Measurements from ENCODE around the gene PSENEN.

PSENEN gene

GRCh38 chr19:35745328-35746086, at the start of gene PSENEN, which contains the start of gene U2AF1L4:
PSENEN (plus strand) TSS chr19:35745651; CDS start chr19:35745931, 280 bp downstream.
U2AF1L4 (minus strand) TSS chr19:35745418; CDS start chr19:35745391, 27 bp downstream.
- DNase-seq: peak; percentile 99 to 100

DNA sequence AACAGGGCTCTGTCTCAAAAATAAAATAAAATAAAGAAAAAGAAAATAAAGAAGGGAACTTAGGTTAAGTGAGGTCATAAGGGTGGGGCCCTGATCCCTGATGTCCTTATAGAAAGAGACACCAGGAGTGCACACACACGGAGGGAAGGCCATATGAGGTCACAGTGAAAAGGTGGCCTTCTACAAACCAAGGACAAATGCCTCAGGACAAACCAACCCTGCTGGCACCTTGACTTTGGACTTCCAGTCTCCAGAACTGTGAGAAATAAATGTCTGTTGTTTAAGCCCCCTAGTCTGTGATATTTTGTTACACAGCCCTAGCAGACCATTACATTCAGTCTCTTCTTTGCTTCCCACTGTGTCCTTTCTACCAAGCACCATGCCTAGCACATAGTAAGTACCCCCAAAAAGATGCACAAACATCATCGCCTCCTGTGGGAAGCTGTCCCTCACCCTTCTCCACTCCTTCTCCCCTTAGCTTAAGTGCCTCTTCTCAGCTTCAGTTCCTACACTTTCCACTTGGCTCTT, 49.5 kb upstream of the PSENEN start:
- DNase-seq: no peak

GRCh38 chr19:35696835-35697234, 48.6 kb upstream of the PSENEN start:
- DNase-seq: no peak

- peak; percentile 99 to 100 for DNase-seq
These were observed 43.0 kb upstream of the PSENEN start for GRCh38 chr19:35702223-35703012.

DNA sequence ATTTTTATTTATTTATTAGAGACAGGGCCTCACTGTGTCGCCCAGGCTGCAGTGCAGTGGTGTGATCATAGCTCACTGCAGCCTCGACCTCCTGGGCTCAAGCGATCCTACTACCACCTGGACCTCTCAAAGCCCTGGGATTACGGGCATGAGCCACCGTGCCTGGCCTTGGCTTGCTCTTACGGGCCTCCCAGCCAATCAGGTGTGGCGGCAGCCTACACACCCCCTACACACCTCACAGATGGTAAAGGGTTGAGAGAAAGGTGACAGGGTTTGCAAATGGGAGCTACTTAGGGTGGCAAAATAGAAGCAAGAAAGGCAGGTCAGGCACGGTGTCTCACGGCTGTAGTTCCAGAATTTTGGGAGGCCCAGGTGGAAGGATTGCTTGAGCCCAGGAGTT, 42.1 kb upstream of the PSENEN start:
- DNase-seq: peak in 1 of 2 experiments; percentile 28

DNA sequence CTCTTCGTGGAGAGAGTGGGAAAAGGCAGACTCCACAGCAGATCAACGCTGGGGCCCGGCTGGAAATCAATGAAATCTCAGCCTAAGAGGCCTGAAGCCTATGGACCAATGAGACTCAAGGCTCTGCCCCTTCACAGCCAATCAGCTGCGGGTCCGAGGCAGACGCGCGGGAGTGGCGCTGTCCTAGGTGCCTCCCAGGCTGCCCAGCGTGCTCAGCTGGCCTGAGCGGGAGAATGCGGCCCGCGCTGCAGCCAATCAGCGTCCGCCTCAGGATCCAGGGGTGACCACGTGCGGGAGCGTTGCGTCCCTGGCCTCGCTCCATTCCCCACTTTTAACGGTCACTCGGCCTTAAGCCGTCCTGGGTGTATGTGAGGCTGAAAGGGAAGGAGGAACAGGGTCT, 41.2 kb upstream of the PSENEN start, which contains the start of gene ZBTB32:
ZBTB32 (plus strand) TSS at position 341 of the 400 bp plus-strand sequence. CDS start 10,069 bp downstream, outside the sequence.
- DNase-seq: no peak

- DNase-seq: no peak
These were observed 37.1 kb upstream of the PSENEN start for GRCh38 chr19:35708391-35708790.

DNA sequence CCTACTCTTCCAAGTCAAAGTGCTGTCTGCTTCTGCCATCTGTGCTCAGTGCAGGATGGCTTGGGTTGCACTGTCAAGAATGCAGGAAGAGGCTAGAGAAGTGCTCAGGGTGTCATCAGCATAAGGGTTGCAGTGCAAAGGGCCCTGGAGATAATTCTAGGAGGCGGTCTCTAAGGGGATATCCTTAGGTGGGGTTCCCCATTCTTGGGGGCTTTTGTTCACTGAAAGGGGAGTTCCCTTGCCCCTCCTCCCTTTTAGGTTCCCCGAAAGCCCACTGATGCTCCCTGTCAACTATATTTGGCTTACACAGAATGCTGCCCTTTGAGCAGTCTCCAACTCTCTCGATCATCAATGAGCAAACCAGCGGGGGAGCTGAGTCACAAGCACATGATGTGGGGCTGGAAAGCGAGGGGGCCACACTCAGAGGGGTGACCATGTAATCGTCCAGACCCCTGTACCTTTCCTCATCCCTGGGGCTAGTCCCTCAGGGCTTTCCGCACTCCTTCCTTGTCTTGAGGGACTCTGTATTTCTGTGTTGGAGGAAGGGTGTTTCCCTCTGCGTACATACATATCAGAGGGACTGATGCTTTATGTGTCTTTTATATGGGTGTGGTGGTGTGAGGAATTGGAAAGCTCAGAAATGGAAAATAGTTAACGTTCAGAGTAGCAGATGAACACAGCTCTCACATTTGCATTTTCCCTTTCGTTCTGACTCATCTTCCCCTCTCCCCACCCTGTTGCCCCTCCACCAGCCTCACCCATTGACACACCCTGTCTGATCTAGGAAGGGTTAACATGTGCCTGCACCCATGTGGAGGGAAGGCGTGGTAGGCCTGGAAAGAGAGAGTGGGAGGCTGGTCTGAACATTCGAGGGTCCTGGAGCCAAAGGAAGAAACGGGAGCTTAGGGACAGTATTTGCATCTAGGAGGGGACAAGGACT, 34.4 kb upstream of the PSENEN start:
- DNase-seq: no peak

DNA sequence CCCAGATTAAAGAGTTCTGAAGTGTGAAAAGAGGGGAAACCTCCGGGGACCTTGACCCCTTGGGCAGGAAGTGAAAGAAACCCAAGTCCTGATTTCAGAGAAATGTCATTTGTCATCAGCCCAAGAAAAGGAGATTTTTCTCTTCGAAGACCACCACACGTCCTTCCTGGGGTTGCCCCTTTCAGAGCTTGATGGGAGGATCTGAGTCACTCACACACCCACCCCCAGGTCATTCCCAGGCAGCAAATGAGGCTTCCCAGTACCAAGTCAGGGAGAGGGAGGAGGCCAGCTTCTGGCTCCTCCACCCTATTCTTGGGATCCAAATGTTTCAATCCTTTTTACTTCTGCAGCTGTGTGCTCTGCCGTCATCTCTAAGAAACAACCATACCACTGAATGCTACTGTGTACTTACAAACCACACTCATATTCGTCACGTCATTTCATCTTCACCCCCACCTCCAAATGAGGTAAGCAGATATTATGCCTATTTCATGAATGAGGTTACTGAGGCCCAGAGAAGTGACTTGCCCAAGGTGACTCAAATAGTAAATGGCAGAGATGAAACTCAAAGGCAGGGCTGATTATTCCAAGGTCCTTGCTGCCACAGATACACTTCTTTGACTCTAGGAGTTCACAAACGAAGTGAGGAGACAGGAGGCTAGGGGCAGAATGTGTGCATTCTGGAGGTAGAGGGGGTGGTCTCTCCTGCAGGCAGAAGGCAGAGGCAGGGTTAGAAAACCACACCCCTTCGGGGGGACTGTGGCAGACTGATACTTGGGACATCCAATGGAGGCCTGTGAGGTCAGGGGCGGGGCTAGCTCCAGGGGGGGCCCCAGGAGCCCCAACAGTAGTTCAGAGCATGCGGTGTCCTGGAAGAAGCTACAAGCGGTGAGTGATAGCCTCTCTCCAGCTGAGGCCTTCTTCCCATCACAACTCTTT, 32.6 kb upstream of the PSENEN start:
- DNase-seq: no peak

DNA sequence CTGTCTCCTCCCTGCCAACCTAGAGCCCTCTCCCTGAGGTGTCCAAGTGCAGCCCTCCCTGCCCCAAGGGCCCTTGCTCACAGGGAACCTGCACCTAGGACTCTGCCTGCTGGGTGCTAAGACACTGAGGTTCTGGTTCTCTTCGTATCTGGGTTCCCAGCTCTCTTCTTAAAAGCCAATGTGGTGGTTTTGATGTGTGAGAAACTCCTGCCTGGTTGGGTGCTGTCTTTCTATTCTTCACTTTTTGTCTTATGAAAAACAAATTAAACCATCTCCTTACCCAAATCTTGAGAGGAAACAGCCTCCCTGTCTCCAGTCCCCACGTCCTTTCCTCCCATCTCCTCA, 32.0 kb upstream of the PSENEN start:
- DNase-seq: no peak

DNA sequence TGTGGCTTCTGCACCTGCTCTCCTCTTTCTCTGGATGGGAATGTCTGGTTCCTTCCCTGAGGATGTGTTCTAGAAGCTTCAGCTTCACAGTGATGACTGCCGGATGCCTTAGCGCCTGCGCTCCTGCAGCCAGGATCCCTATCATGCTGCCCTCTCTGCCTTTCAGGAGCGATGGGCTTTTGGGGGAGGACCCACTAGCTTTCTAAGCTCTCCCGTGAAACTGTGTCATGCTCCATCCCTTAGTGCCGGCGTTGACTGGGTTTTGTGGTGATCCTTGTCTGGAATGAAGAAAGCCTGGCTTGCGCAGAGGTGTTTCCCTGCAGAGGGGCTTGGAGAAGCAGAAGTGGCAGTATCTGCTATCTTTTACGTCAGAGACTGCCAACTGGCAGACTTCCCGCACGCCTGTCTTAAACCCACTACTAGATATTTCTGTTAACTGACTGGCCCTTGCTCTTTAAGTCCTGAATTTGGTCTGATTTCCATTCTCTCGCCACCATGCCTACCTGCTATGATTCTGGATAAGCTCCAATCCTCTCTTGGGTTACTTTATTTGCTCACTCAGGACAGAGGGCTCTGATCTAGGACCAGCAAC, 31.5 kb upstream of the PSENEN start:
- DNase-seq: no peak

DNA sequence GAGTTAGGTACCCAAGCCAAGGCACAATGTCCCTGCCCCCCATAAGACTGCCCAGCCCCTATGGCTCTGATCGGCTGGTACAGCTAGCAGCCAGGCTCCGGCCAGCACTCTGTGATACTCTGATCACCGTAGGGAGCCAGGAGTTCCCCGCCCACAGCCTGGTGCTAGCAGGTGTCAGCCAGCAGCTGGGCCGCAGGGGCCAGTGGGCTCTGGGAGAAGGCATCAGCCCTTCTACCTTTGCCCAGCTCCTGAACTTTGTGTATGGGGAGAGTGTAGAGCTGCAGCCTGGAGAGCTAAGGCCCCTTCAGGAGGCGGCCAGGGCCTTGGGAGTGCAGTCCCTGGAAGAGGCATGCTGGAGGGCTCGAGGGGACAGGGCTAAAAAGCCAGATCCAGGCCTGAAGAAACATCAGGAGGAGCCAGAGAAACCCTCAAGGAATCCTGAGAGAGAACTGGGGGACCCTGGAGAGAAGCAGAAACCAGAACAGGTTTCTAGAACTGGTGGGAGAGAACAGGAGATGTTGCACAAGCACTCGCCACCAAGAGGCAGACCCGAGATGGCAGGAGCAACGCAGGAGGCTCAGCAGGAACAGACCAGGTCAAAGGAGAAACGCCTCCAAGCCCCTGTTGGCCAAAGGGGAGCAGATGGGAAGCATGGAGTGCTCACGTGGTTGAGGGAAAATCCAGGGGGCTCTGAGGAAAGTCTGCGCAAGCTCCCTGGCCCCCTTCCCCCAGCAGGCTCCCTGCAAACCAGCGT, 30.7 kb upstream of the PSENEN start:
- DNase-seq: peak in 1 of 2 experiments; percentile 21

- no peak for DNase-seq
These were observed 30.1 kb upstream of the PSENEN start for GRCh38 chr19:35715355-35715809.

DNA sequence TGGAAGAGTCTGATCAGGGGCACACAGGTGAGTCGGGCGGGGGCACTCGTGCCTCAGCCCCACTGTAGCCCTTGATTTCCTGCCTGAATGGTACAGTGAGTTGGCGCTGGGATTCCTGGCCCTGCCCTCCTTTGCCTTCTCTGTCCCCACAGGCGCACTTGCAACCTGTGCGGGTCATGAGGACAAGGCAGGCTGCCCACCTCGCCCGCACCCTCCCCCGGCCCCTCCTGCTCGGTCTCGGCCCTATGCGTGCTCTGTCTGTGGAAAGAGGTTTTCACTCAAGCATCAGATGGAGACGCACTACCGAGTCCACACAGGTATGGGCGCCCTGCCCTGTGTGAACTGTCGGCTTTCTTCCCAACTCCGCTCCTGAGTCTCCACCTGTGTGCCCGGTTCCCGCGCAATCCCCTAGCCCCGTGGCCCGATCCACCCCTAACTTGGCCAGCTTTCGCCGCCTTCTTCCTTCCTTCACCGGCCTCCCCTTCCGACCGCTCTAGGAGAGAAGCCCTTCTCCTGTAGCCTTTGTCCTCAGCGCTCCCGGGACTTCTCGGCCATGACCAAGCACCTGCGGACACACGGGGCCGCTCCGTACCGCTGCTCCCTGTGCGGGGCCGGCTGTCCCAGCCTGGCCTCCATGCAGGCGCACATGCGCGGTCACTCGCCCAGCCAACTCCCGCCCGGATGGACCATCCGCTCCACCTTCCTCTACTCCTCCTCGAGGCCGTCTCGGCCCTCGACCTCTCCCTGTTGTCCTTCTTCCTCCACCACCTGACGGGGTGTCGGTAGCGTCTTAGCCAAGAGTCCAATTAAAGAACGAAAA, 29.3 kb upstream of the PSENEN start:
- peak; percentile 71 to 87 for DNase-seq

DNA sequence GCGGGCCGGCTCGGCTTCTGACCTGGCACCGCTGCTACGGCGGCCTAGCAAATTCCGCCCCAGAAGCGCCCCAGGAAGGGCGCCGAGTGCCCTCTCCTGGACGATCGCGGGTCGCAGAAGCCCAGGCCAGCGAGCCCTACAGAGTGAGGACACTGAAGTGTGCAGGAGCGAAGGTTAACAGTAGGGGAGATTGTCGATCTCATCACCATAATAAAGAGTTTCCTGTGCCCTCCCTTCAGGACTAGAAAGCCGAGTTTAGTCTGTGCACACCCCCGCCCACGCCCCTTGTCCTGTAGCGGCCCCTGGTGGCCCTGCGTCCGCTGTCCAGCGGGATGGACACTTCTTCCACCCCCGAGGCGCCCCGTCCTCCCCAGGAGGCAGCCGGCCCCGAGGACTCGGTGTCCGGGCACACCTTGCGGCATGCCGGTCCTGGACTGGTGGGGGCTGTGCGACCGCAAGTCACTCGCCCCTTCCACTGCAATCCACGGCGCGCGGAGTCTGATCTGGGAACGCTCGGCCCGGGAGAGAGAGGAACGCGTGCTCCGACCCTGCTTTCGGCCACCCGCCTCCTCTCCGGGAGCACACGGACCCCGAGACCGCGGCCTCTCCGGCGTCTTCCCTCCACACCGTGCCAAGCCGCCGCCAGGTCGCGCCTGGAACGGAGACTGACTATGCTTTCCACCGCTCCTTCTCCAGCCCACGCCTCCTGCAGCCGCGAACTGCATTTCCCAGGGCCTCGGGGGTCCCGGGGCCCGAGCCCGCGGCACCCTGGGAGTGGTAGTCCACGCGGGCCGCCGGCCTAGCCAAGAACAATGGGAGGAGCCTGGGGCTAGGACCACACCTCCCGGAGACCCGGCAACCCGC, 28.4 kb upstream of the PSENEN start:
- peak; percentile 76 to 92 for DNase-seq

GRCh38 chr19:35717665-35718344, 27.6 kb upstream of the PSENEN start, which contains the start of gene KMT2B:
KMT2B (plus strand) TSS chr19:35718003; CDS start chr19:35718019, 16 bp downstream.
- DNase-seq: peak; percentile 94 to 100

DNA sequence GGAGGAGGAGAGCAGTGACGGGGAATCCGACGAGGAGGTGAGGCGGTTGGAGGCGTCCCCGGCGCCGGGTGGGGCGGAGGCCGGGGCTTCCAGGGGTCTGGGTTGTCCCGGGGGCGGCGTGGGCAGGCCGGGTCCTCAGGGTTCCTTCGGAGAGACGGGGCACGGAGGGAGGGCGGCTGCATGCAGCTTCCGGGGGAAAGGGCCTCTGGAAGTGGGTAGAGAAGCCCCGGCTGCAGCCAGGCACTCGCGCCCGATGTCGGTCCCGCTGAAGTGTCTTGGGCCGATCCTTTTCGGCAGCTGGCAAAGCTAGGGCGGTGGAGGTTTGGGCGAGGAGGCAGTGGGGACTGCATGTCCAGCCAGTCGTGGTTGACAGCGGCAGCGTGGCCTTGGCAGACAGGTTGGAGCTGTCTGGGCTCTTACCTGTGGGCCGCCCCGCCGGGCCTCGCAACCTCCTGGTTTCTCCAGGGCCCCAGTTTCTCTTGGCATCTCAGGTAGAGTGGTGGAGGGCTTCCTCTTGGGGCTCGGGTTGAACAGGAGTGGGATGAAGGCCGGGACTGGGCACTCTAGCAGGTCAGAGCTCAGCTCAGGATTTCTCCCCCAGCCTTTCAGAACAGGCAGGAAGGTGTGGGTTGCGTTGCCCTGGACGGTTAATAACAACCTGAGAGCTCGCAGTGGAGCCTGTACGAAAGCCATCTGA, 27.0 kb upstream of the PSENEN start:
- peak in 1 of 2 experiments; percentile 71 for DNase-seq
